ENCODE data around the gene PREX1.

The PREX1 gene

DNA sequence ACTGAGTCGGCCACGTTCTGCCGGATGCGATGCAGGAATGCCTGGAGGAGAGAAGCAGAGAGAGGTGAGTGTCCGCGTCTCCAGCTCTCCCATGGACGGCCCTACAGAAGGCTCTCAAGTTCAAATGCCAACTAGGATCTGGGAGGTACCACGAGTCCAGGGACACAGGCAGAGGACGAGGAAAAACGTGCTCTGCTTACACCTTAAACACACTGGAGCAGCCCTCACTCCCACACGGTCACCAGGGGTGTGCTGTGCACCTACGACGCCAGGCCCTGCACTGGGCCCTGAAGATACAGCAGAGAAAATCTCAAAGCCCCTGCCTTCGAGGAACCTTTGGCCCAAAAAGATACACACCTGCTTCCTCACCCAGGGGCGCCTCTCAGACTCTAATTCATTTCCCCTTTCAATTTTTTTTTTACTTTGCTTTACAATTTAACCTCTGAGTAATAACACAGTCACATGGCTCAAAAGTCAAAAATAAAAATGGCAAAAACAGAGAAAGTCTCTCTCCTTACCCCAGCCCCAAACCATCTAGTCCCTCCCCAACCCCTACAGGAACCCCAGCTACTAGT lies 79.9 kb downstream of the PREX1 start:
- H3K27ac ChIP-seq (ENCODE audit: low read depth, low read length): no peak overlapping the region
- no peak overlapping the region for H3K4me3 ChIP-seq (ENCODE audit: low read depth in 1 of 2, low read length in 2 of 2)
- no peak overlapping the region for H3K9ac ChIP-seq (ENCODE audit: low read depth in 1 of 2, low read length in 2 of 2)
- H3K27me3 ChIP-seq (ENCODE audit: control insufficient read depth in 1 of 2, insufficient read depth in 2 of 2, low read length in 2 of 2): no peaks in the 10 kb centered on the region
- peaks cover 10 to 14% of the 10 kb centered on the region in 2 donors for H3K4me1 ChIP-seq (ENCODE audit: control insufficient read depth in 1 of 2, insufficient read depth in 2 of 2, low read length in 2 of 2)
- no peaks in the 10 kb centered on the region for H3K9me3 ChIP-seq (ENCODE audit: control insufficient read depth in 1 of 2, low read length in 2 of 2)
- H3K36me3 ChIP-seq (ENCODE audit: control insufficient read depth in 1 of 2, insufficient read depth in 2 of 2, low read length in 2 of 2): peaks cover 0 to 12% of the 10 kb centered on the region in 2 donors

DNA sequence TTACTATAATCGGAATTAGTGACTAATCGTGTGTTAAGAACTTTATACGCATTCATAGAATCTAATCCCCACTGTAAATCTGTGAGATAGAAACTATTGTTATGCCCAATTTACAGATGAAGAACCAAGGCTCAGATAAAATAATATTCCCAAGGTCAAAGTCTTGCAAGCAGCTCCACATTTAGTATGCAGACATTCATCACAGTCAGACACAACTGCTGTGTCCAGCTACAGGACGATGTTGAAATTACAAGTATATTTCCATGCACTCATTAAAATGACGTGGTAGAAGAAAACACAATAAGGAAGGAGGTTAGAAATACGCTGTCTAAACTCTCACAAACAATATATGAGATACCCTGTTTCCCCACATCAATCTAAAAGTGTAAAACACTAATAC lies 82.5 kb downstream of the PREX1 start:
- Histone ChIP-seq H3K27me3 (ENCODE audit: control insufficient read depth in 1 of 2, insufficient read depth in 2 of 2, low read length in 2 of 2) (no peaks in the 10 kb centered on the region), H3K9me3 (ENCODE audit: control insufficient read depth in 1 of 2, low read length in 2 of 2) (no peaks in the 10 kb centered on the region), H3K4me3 (ENCODE audit: low read depth in 1 of 2, low read length in 2 of 2) (no peak overlapping the region), H3K9ac (ENCODE audit: low read depth in 1 of 2, low read length in 2 of 2) (no peak overlapping the region), H3K4me1 (ENCODE audit: control insufficient read depth in 1 of 2, insufficient read depth in 2 of 2, low read length in 2 of 2) (peaks cover under 1 to 2% of the 10 kb centered on the region in 2 donors), H3K27ac (ENCODE audit: low read depth, low read length) (no peak overlapping the region), H3K36me3 (ENCODE audit: control insufficient read depth in 1 of 2, insufficient read depth in 2 of 2, low read length in 2 of 2) (peaks cover 0 to 16% of the 10 kb centered on the region in 2 donors)

DNA sequence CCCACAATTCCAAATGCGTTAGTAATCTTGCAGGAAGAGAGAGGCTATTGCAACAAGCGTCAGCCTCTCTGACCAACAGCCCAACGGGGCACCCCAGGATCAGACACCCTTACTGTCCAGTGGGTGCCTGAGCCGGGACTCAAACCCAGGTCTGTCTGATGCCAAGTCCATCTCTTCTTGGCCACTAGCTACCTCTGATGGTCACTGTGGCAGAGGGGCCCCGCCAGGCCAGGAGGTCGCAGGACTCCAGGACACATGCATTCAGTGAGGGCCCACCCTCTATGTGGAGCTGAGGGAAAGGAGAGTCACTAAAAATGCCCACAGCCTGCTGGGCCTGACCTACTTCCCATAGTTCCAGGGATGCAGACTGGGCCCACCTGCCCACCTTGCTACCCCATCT lies 83.3 kb downstream of the PREX1 start:
- Histone ChIP-seq H3K9me3 (ENCODE audit: control insufficient read depth in 1 of 2, low read length in 2 of 2) (no peaks in the 10 kb centered on the region), H3K4me3 (ENCODE audit: low read depth in 1 of 2, low read length in 2 of 2) (no peak overlapping the region), H3K36me3 (ENCODE audit: control insufficient read depth in 1 of 2, insufficient read depth in 2 of 2, low read length in 2 of 2) (peaks cover 0 to 16% of the 10 kb centered on the region in 2 donors), H3K9ac (ENCODE audit: low read depth in 1 of 2, low read length in 2 of 2) (no peak overlapping the region), H3K27me3 (ENCODE audit: control insufficient read depth in 1 of 2, insufficient read depth in 2 of 2, low read length in 2 of 2) (no peaks in the 10 kb centered on the region), H3K4me1 (ENCODE audit: control insufficient read depth in 1 of 2, insufficient read depth in 2 of 2, low read length in 2 of 2) (peaks cover 7 to 8% of the 10 kb centered on the region in 2 donors), H3K27ac (ENCODE audit: low read depth, low read length) (no peak overlapping the region)

DNA sequence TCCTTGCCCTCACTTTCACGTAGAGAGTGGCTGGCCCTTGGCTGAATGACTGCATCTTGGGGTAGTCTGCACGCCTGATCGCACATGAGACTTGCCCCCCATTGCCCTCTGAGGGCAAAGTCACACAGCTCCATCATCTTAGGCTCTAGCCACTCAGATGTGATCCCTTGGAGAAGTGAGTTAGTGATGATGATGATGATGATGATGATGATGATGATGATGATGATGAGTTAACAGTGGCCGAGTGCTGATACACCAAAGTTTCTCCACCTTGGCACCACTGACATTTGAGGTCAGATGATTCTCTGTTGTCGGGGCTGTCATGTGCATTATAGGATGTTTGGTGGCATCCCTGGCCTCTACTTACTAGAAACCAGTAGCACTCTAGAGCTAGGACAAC lies 84.0 kb downstream of the PREX1 start:
- Histone ChIP-seq H3K9ac (ENCODE audit: low read depth in 1 of 2, low read length in 2 of 2) (no peak overlapping the region), H3K9me3 (ENCODE audit: control insufficient read depth in 1 of 2, low read length in 2 of 2) (no peaks in the 10 kb centered on the region), H3K4me1 (ENCODE audit: control insufficient read depth in 1 of 2, insufficient read depth in 2 of 2, low read length in 2 of 2) (peaks cover 10 to 14% of the 10 kb centered on the region in 2 donors), H3K27me3 (ENCODE audit: control insufficient read depth in 1 of 2, insufficient read depth in 2 of 2, low read length in 2 of 2) (no peaks in the 10 kb centered on the region), H3K27ac (ENCODE audit: low read depth, low read length) (no peak overlapping the region), H3K4me3 (ENCODE audit: low read depth in 1 of 2, low read length in 2 of 2) (no peak overlapping the region), H3K36me3 (ENCODE audit: control insufficient read depth in 1 of 2, insufficient read depth in 2 of 2, low read length in 2 of 2) (peaks cover 0 to 16% of the 10 kb centered on the region in 2 donors)

DNA sequence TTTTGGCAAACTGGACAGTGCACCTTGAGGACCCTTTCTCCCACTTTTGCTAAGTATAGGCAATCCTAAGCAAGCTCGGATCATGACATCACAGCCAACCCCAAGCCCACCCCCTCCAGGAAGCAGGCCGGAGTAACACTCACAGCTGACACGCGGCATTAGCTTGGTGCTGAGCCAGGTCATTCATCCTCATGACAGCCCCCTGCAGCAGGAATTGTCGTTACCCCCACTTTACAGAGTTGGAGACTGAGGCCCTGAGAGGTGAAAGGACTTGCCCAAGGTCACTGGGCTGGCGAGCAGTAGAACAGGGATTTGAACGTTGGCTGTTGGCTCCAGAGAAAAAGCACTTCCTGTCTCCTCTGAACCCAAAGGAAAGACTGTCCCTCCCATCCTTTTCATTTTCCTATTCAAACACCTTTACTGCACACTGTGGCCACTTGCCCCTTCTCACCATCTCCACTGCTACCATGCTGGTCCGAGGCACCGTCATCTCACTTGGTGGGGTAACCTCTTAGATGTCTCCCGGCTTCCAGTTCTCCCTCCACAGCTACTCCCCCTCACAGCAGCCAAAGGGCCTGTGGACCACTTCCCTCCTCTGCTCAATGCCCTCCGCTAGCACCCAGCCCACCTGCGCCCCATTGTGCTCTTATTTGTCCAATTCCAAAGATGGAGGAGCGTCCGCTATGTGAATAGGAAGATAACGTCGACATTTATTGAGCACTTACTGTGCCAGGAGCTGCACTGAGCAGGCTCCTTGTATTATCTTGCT lies 84.7 kb downstream of the PREX1 start:
- no peak overlapping the region for H3K27ac ChIP-seq (ENCODE audit: low read depth, low read length)
- no peak overlapping the region for H3K4me3 ChIP-seq (ENCODE audit: low read depth in 1 of 2, low read length in 2 of 2)
- H3K36me3 ChIP-seq (ENCODE audit: control insufficient read depth in 1 of 2, insufficient read depth in 2 of 2, low read length in 2 of 2): peaks cover 0 to 16% of the 10 kb centered on the region in 2 donors
- no peak overlapping the region for H3K9ac ChIP-seq (ENCODE audit: low read depth in 1 of 2, low read length in 2 of 2)
- peaks cover 17 to 21% of the 10 kb centered on the region in 2 donors for H3K4me1 ChIP-seq (ENCODE audit: control insufficient read depth in 1 of 2, insufficient read depth in 2 of 2, low read length in 2 of 2)
- no peaks in the 10 kb centered on the region for H3K27me3 ChIP-seq (ENCODE audit: control insufficient read depth in 1 of 2, insufficient read depth in 2 of 2, low read length in 2 of 2)
- H3K9me3 ChIP-seq (ENCODE audit: control insufficient read depth in 1 of 2, low read length in 2 of 2): no peaks in the 10 kb centered on the region

DNA sequence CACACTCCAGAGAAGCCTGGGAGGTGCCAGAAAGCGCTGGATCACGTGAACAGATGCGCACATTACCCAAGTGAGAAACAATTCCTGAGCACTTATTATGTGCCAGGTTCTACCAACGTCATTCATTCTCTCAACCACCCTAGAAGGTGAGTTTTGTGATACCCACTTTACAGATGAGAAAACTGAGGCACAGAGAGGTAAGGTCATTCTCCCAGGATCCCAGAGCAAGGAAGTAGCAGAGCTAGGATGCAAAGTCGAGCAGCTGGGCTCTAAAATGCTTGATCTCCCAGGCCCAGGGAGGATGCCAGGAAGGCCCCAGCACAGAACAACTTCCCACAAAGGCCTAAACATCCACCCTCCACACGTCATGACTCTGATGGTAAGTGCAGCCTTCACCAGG lies 85.6 kb downstream of the PREX1 start:
- H3K4me3 ChIP-seq (ENCODE audit: low read depth in 1 of 2, low read length in 2 of 2): no peak overlapping the region
- H3K27ac ChIP-seq (ENCODE audit: low read depth, low read length): no peak overlapping the region
- peaks cover 0 to 16% of the 10 kb centered on the region in 2 donors for H3K36me3 ChIP-seq (ENCODE audit: control insufficient read depth in 1 of 2, insufficient read depth in 2 of 2, low read length in 2 of 2)
- H3K4me1 ChIP-seq (ENCODE audit: control insufficient read depth in 1 of 2, insufficient read depth in 2 of 2, low read length in 2 of 2): peaks cover 22 to 30% of the 10 kb centered on the region in 2 donors
- H3K9ac ChIP-seq (ENCODE audit: low read depth in 1 of 2, low read length in 2 of 2): no peak overlapping the region
- no peaks in the 10 kb centered on the region for H3K9me3 ChIP-seq (ENCODE audit: control insufficient read depth in 1 of 2, low read length in 2 of 2)
- no peaks in the 10 kb centered on the region for H3K27me3 ChIP-seq (ENCODE audit: control insufficient read depth in 1 of 2, insufficient read depth in 2 of 2, low read length in 2 of 2)

DNA sequence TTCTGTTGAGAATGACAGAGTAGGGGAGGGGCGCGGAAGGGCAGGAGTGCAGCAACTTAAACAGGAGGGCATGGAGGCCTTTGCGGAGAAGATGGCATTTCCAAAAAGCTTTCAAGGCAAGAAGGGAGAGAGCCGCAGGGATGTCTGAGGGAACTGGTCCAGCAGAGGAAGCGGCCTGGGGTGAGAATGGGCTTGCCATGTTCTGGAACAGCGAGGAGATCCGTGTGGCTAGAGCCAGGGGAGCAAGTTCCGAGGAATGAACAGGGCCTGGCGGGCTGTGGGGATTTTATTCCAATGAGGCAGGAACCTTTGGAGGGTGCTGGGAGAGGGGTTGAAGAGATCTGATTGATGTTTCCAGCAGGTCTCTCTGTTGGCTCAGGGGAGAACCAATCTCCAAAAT lies 86.1 kb downstream of the PREX1 start:
- no peaks in the 10 kb centered on the region for H3K9me3 ChIP-seq (ENCODE audit: control insufficient read depth in 1 of 2, low read length in 2 of 2)
- no peak overlapping the region for H3K4me3 ChIP-seq (ENCODE audit: low read depth in 1 of 2, low read length in 2 of 2)
- H3K9ac ChIP-seq (ENCODE audit: low read depth in 1 of 2, low read length in 2 of 2): no peak overlapping the region
- H3K27me3 ChIP-seq (ENCODE audit: control insufficient read depth in 1 of 2, insufficient read depth in 2 of 2, low read length in 2 of 2): no peaks in the 10 kb centered on the region
- H3K27ac ChIP-seq (ENCODE audit: low read depth, low read length): no peak overlapping the region
- peaks cover 0 to 16% of the 10 kb centered on the region in 2 donors for H3K36me3 ChIP-seq (ENCODE audit: control insufficient read depth in 1 of 2, insufficient read depth in 2 of 2, low read length in 2 of 2)
- peaks cover 22 to 34% of the 10 kb centered on the region in 2 donors for H3K4me1 ChIP-seq (ENCODE audit: control insufficient read depth in 1 of 2, insufficient read depth in 2 of 2, low read length in 2 of 2)

DNA sequence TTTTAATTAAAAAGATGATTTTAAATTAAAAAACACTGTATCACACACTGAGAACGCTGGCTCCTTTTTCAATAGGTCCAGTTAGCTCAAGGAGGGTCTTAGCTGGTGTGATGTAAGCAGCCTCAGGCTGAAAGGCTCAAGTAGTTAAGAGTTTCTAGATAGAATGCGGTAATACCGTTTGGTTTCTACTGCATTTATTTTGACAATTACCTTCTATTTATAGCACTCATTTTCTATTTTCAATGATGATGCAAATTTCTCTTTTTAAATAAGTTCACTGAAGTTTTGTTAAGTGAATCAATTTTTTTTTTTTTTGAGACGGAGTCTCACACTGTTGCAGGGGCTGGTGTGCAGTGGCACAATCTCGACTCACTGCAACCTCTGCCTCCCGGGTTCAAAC lies 87.1 kb downstream of the PREX1 start:
- Histone ChIP-seq H3K36me3 (ENCODE audit: control insufficient read depth in 1 of 2, insufficient read depth in 2 of 2, low read length in 2 of 2) (peaks cover 0 to 16% of the 10 kb centered on the region in 2 donors), H3K4me3 (ENCODE audit: low read depth in 1 of 2, low read length in 2 of 2) (no peak overlapping the region), H3K27ac (ENCODE audit: low read depth, low read length) (no peak overlapping the region), H3K9ac (ENCODE audit: low read depth in 1 of 2, low read length in 2 of 2) (no peak overlapping the region), H3K4me1 (ENCODE audit: control insufficient read depth in 1 of 2, insufficient read depth in 2 of 2, low read length in 2 of 2) (peaks cover 22 to 38% of the 10 kb centered on the region in 2 donors), H3K27me3 (ENCODE audit: control insufficient read depth in 1 of 2, insufficient read depth in 2 of 2, low read length in 2 of 2) (no peaks in the 10 kb centered on the region), H3K9me3 (ENCODE audit: control insufficient read depth in 1 of 2, low read length in 2 of 2) (no peaks in the 10 kb centered on the region)

DNA sequence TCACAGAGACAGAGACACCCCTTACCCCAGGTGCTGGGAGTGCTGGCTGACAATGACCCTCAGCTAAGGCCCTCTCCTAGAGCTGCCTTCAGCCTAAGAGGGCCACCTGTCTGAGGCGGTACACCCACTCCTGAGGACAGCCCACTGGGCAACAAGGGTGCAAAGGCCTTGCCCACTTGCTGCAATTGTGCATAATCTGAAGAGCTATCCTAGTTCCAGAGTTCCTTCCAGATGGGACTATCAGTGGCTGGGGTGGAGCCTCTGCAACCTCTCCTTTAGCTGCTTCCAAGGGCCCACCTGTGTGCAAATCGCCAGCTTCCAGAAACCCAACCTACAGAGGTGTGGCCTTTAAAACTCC lies 87.5 kb downstream of the PREX1 start:
- Histone ChIP-seq H3K9ac (ENCODE audit: low read depth in 1 of 2, low read length in 2 of 2) (no peak overlapping the region), H3K4me3 (ENCODE audit: low read depth in 1 of 2, low read length in 2 of 2) (no peak overlapping the region), H3K36me3 (ENCODE audit: control insufficient read depth in 1 of 2, insufficient read depth in 2 of 2, low read length in 2 of 2) (peaks cover 0 to 16% of the 10 kb centered on the region in 2 donors), H3K27me3 (ENCODE audit: control insufficient read depth in 1 of 2, insufficient read depth in 2 of 2, low read length in 2 of 2) (no peaks in the 10 kb centered on the region), H3K27ac (ENCODE audit: low read depth, low read length) (no peak overlapping the region), H3K9me3 (ENCODE audit: control insufficient read depth in 1 of 2, low read length in 2 of 2) (no peaks in the 10 kb centered on the region), H3K4me1 (ENCODE audit: control insufficient read depth in 1 of 2, insufficient read depth in 2 of 2, low read length in 2 of 2) (peaks cover 22 to 38% of the 10 kb centered on the region in 2 donors)

DNA sequence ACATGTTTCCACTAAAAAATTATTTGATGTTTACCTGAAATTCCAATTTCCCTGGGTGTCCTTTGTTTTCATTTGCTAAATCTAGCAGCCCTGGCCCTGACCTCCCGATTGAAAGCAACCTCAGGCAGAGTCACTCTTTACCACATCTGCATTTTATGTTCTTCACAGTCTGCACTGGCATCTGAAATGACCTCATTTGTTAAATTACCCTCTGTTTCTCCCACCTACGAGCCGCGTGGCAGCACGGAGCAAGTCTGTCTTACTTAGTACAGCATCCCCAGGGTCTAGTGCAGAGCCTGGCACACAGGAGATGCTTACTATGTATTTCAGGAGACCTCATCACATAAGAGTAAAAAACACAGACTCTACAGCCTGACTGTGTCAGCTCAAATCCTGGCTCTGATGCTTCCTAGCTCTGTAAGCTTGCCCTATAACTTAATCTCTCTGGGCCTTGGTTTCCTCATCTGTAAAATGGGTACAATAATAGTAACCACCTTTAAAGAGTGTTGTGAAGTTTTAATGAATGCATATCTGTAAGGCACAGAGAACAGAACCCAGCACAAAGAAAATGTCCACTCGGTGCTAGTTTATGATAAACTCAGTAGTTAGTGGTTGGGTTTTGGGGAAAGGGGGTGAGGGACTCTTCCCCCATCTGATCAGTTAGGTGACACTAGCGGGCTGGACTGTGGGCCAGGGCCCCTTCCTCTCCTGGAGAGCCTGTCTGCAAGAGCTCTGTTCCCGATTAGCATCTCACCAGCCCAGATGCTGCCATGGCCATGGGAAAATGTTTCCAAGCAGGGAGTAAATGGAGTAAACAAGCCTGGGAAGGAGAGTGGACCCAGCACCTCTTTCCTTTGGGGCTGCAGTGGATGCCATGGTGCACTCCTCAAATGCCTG lies 88.2 kb downstream of the PREX1 start:
- no peak overlapping the region for H3K27ac ChIP-seq (ENCODE audit: low read depth, low read length)
- H3K27me3 ChIP-seq (ENCODE audit: control insufficient read depth in 1 of 2, insufficient read depth in 2 of 2, low read length in 2 of 2): no peaks in the 10 kb centered on the region
- no peaks in the 10 kb centered on the region for H3K9me3 ChIP-seq (ENCODE audit: control insufficient read depth in 1 of 2, low read length in 2 of 2)
- no peak overlapping the region for H3K9ac ChIP-seq (ENCODE audit: low read depth in 1 of 2, low read length in 2 of 2)
- H3K4me3 ChIP-seq (ENCODE audit: low read depth in 1 of 2, low read length in 2 of 2): no peak overlapping the region
- H3K36me3 ChIP-seq (ENCODE audit: control insufficient read depth in 1 of 2, insufficient read depth in 2 of 2, low read length in 2 of 2): peaks cover 0 to 17% of the 10 kb centered on the region in 2 donors
- peaks cover 22 to 38% of the 10 kb centered on the region in 2 donors for H3K4me1 ChIP-seq (ENCODE audit: control insufficient read depth in 1 of 2, insufficient read depth in 2 of 2, low read length in 2 of 2)
